Measurements from ENCODE around the gene DCDC2. TPM values are rescaled to one million over a fixed set of nuclear protein-coding genes. Genes with fewer than 3 reads are reported as not detected.
"Not testable (repeated sequence)": the region's sequence is repeated elsewhere in the genome, so short reads cannot be mapped to it uniquely, and the experiment has no call there.

Gene DCDC2
- total RNA-seq, 3 donors from 2014 or later, result 8.9 to 9.5 TPM; not detected in 1

DNA sequence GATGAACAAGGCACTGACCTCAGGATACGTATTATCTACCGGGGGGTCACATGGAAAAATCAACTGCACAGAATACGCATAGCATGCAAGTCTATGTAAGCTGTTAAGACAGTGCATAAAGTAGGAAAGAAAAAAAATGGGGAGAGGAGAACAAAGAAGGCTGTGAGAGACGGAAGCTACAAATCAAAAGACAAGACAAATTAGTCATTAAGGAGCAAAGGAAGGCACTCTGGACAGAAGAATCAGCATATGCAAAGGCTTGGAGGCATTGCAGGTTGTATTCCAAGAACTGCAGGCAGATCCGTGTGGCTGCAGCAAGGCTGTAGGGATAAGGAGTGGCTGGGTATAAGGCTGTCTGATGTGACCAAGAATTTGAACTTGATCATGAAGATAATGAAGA lies 142.9 kb downstream of the DCDC2 start:
- Histone ChIP-seq H3K4me3 (no peak overlapping the region), H3K9me3 (no peaks in the 10 kb centered on the region), H3K27ac (no peak overlapping the region), H3K4me1 (no peaks in the 10 kb centered on the region), H3K27me3 (no peaks in the 10 kb centered on the region), H3K36me3 (no peaks in the 10 kb centered on the region)
- no peak for DNase-seq (ENCODE audit: low spot score in 2 of 2)
- intact Hi-C loops (cut with DNase I; ENCODE audit: low total_unique reads), result no loop called here
- TF ChIP-seq, protein P1, sequence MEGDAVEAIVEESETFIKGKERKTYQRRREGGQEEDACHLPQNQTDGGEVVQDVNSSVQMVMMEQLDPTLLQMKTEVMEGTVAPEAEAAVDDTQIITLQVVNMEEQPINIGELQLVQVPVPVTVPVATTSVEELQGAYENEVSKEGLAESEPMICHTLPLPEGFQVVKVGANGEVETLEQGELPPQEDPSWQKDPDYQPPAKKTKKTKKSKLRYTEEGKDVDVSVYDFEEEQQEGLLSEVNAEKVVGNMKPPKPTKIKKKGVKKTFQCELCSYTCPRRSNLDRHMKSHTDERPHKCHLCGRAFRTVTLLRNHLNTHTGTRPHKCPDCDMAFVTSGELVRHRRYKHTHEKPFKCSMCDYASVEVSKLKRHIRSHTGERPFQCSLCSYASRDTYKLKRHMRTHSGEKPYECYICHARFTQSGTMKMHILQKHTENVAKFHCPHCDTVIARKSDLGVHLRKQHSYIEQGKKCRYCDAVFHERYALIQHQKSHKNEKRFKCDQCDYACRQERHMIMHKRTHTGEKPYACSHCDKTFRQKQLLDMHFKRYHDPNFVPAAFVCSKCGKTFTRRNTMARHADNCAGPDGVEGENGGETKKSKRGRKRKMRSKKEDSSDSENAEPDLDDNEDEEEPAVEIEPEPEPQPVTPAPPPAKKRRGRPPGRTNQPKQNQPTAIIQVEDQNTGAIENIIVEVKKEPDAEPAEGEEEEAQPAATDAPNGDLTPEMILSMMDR (IDR thresholded peaks at IDR 0.05), result no peak
- no peak for TF ChIP-seq POLR2A (IDR thresholded peaks at IDR 0.05)
- TF ChIP-seq POLR2AphosphoS5 (IDR thresholded peaks at IDR 0.05), result no peak

- no peaks in the 10 kb centered on the region for H3K9me3 ChIP-seq
- DNase-seq (ENCODE audit: low spot score in 2 of 2), result no peak
- H3K27ac ChIP-seq, result no peak overlapping the region
- H3K4me1 ChIP-seq, result no peaks in the 10 kb centered on the region
- intact Hi-C loops (cut with DNase I; ENCODE audit: low total_unique reads), result no loop called here
- no peak overlapping the region for H3K4me3 ChIP-seq
- H3K36me3 ChIP-seq, result no peaks in the 10 kb centered on the region
- TF ChIP-seq, protein P1 (IDR thresholded peaks at IDR 0.05), result no peak
- H3K27me3 ChIP-seq, result no peaks in the 10 kb centered on the region
These were observed 150.4 kb downstream of the DCDC2 start for GRCh38 chr6:24207413-24207812.

DNA sequence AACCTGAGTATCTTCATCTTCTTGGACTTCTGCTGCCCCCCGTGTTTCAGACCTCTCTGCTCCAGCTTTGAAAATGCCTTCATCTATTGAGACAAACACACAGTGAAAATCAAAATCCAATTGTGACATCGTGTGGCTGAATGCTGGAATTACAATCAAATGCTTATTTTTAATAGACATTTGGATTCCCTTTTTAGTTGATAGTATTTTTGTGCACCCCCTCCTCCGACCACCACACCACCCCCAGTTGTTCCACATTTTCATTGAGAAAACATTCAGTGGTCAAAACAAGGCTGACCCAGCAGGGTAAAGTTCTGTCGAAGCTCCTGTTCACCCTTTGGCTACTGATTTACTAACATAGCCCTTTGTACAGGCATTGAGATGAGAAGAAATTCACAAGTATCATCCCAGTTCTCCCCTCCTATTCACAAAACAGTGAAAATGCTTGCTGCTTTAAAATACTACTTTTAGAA lies 152.8 kb downstream of the DCDC2 start:
- no peak overlapping the region for H3K4me3 ChIP-seq
- H3K36me3 ChIP-seq, result no peaks in the 10 kb centered on the region
- no peak for DNase-seq (ENCODE audit: low spot score in 2 of 2)
- H3K27ac ChIP-seq, result no peak overlapping the region
- intact Hi-C loops (cut with DNase I; ENCODE audit: low total_unique reads), result no loop called here
- TF ChIP-seq, protein P1 (IDR thresholded peaks at IDR 0.05), result peak; percentile 48 to 71 (median 57)
- TF ChIP-seq POLR2AphosphoS5 (IDR thresholded peaks at IDR 0.05) (no peak), POLR2A (IDR thresholded peaks at IDR 0.05) (no peak)
- no peaks in the 10 kb centered on the region for H3K9me3 ChIP-seq
- no peaks in the 10 kb centered on the region for H3K27me3 ChIP-seq
- H3K4me1 ChIP-seq, result no peaks in the 10 kb centered on the region

DNA sequence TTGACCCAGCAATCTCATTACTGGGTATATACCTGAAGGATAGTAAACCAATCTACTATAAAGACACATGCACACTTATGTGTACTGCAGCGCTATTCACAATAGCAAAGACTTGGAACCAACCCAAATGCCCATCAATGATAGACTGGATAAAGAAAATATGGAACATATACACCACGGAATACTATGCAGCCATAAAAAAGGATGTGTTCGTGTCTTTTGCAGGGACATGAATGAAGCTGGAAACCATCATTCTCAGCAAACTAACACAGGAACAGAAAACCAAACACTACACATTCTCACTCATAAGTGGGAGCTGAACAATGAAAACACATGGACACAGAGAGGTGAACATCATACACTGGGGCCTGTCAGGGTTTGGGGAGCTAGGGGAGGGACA lies 153.7 kb downstream of the DCDC2 start:
- DNase-seq (ENCODE audit: low spot score in 2 of 2); intact Hi-C loops (cut with DNase I; ENCODE audit: low total_unique reads); H3K9me3 ChIP-seq; H3K27me3 ChIP-seq; H3K36me3 ChIP-seq; H3K4me1 ChIP-seq; H3K4me3 ChIP-seq; H3K27ac ChIP-seq: not testable (repeated sequence)

GRCh38 chr6:24197892-24198291 lies 160.0 kb downstream of the DCDC2 start:
- TF ChIP-seq, protein P1 (IDR thresholded peaks at IDR 0.05), result no peak
- TF ChIP-seq POLR2A (IDR thresholded peaks at IDR 0.05) (no peak), POLR2AphosphoS5 (IDR thresholded peaks at IDR 0.05) (no peak)
- Histone ChIP-seq H3K9me3 (no peaks in the 10 kb centered on the region), H3K27me3 (no peaks in the 10 kb centered on the region), H3K4me3 (no peak overlapping the region), H3K27ac (no peak overlapping the region), H3K4me1 (no peaks in the 10 kb centered on the region), H3K36me3 (no peaks in the 10 kb centered on the region)
- no peak for DNase-seq (ENCODE audit: low spot score in 2 of 2)
- intact Hi-C loops (cut with DNase I; ENCODE audit: low total_unique reads), result no loop called here

All from breast epithelium (tissue), 4 donors.